ENCODE data around the gene PSMB3. TPM values are rescaled to one million over a fixed set of nuclear protein-coding genes. Genes with fewer than 3 reads are reported as not detected.

Gene PSMB3
- total and polyA plus RNA-seq, 9 of the 15 experiments (the other 6 are each of a cell fraction or from before 2014, with no cell fraction given): 460 to 2,775 (median 574) TPM

- TF ChIP-seq ZNF449 (CRISPR knock-in tag; IDR thresholded peaks at IDR 0.05): peak; percentile 42; the same call in 1 of the 2 replicates
- no peak for TF ChIP-seq ZNF124 (CRISPR knock-in tag; IDR thresholded peaks at IDR 0.05)
- TF ChIP-seq XRCC5 (IDR thresholded peaks at IDR 0.05; ENCODE audit: low read depth, low read length): no peak
- TF ChIP-seq CREB3 (tag; conservative IDR thresholded peaks at IDR 0.05; ENCODE audit: low read depth): no peak
- TF ChIP-seq MBD2 (IDR thresholded peaks at IDR 0.05; ENCODE audit: borderline replicate concordance, low read depth): no peak
- TF ChIP-seq HMBOX1 (IDR thresholded peaks at IDR 0.05): no peak
- no peak for TF ChIP-seq ZNF174 (CRISPR knock-in tag; IDR thresholded peaks at IDR 0.05)
- TF ChIP-seq E4F1 (CRISPR knock-in tag; IDR thresholded peaks at IDR 0.05; ENCODE audit: borderline replicate concordance): peak; percentile 12; the same call in 1 of the 2 replicates
- TF ChIP-seq SMAD4 (CRISPR knock-in tag; conservative IDR thresholded peaks at IDR 0.05): peak; percentile 18; the same call in 1 of the 2 replicates
- no peak for TF ChIP-seq USF2 (CRISPR knock-in tag; IDR thresholded peaks at IDR 0.05)
- TF ChIP-seq NFIC (IDR thresholded peaks at IDR 0.05): no peak
- TF ChIP-seq POLR3G (IDR thresholded peaks at IDR 0.05; ENCODE audit: extremely low read depth, insufficient read length, insufficient replicate concordance): no peak
- no peak for TF ChIP-seq HNRNPL (IDR thresholded peaks at IDR 0.05; ENCODE audit: low read depth, low read length)
- no peak for TF ChIP-seq WHSC1 (IDR thresholded peaks at IDR 0.05; ENCODE audit: low read length)
- no peak for TF ChIP-seq MXD1 (CRISPR knock-in tag; IDR thresholded peaks at IDR 0.05; ENCODE audit: borderline replicate concordance, poor library complexity, severe bottlenecking)
- TF ChIP-seq STAT5A (IDR thresholded peaks at IDR 0.05; ENCODE audit: borderline replicate concordance, low read length): no peak
- TF ChIP-seq ETV1 (tag; conservative IDR thresholded peaks at IDR 0.05; ENCODE audit: low read depth): peak; percentile 84
- TF ChIP-seq MTA2 (IDR thresholded peaks at IDR 0.05; ENCODE audit: low read depth): no peak
- TF ChIP-seq MED1 (CRISPR knock-in tag; IDR thresholded peaks at IDR 0.05; ENCODE audit: borderline replicate concordance): no peak
- no peak for TF ChIP-seq ZNF583 (CRISPR knock-in tag; IDR thresholded peaks at IDR 0.05)
- no peak for TF ChIP-seq SREBF1 (IDR thresholded peaks at IDR 0.05; ENCODE audit: borderline replicate concordance, low read depth, low read length)
Measured at GRCh38 chr17:38728290-38728831, 24.2 kb upstream of the PSMB3 start (continued).

Measured in K562 (cell line).